Peyer's patch (tissue), 4 donors: Measurements from ENCODE around the gene RGL1. TPM values are rescaled to one million over a fixed set of nuclear protein-coding genes. Genes with fewer than 3 reads are reported as not detected.

Experiments used
- DNase-seq, 3 donors: peaks; one replicate each; pipeline ENCODE4 v3.0.0-alpha.2; 2017 to 2019
- H3K27ac ChIP-seq, 4 donors: fragments of 200-600 bp; sonication (generic); one replicate each; pipeline ENCODE4 v1.5.1; 2016 to 2019
- H3K27me3 ChIP-seq, 2 donors: fragments of 200-600 bp; sonication (generic); one replicate each; pipeline ENCODE4 v1.5.1; 2019
- H3K36me3 ChIP-seq, 3 donors: fragments of 200-600 bp; sonication (generic); one replicate each; pipeline ENCODE4 v1.5.1; 2016 to 2019
- H3K4me1 ChIP-seq, 4 donors: fragments of 200-600 bp; sonication (generic); one replicate each; pipeline ENCODE4 v1.5.1; 2016 to 2019
- H3K4me3 ChIP-seq, 4 donors: fragments of 200-600 bp; sonication (generic); 1 replicate in 3 of 4; 2 replicates in 1 of 4; pipeline ENCODE4 v1.5.1; 2016 to 2019; ENCODE audit warnings: mild to moderate bottlenecking in 1 of 4
- H3K9me3 ChIP-seq, 4 donors: fragments of 200-600 bp; sonication (generic); one replicate each; pipeline ENCODE4 v1.5.1; 2016 to 2019; ENCODE audit warnings: mild to moderate bottlenecking in 1 of 4
- POLR2A ChIP-seq, 2 donors: fragments of 450-650 bp; IDR thresholded peaks; one replicate each; pipeline ENCODE4 v1.5.1; 2017; ENCODE audit warnings: antibody characterized with exemption in 2 of 2, mild to moderate bottlenecking in 2 of 2, moderate library complexity in 2 of 2
- total RNA-seq, 4 donors: library from RNA; depleted of rRNA; stranded (reverse); fragments of >200 nt; gene quantifications; one replicate each; pipeline ENCODE4 v1.1.0, GENCODE V29; 2016
- TF ChIP-seq, protein P1 (sequence below), 6 experiments: fragments of 450-650 bp in 4 of 6; fragments of 200-600 bp in 2 of 6; sonication (generic) in 1 of 6; IDR thresholded peaks; one replicate each; pipeline ENCODE4 v1.5.1; 2017 to 2019; ENCODE audit warnings: antibody characterized with exemption in 6 of 6, mild to moderate bottlenecking in 3 of 6, moderate library complexity in 1 of 6

The RGL1 gene
- total RNA-seq, 4 donors from 2014 or later = 8.9 to 32.2 (median 13.2) TPM

GRCh38 chr1:183859831-183860230 lies 54.9 kb downstream of the RGL1 start:
- Histone ChIP-seq H3K4me1 (no peaks in the 10 kb centered on the region), H3K9me3 (no peaks in the 10 kb centered on the region), H3K27ac (no peak overlapping the region), H3K27me3 (no peaks in the 10 kb centered on the region), H3K4me3 (no peak overlapping the region), H3K36me3 (no peaks in the 10 kb centered on the region)
- no peak for TF ChIP-seq POLR2A (IDR thresholded peaks at IDR 0.05)
- TF ChIP-seq, protein P1, sequence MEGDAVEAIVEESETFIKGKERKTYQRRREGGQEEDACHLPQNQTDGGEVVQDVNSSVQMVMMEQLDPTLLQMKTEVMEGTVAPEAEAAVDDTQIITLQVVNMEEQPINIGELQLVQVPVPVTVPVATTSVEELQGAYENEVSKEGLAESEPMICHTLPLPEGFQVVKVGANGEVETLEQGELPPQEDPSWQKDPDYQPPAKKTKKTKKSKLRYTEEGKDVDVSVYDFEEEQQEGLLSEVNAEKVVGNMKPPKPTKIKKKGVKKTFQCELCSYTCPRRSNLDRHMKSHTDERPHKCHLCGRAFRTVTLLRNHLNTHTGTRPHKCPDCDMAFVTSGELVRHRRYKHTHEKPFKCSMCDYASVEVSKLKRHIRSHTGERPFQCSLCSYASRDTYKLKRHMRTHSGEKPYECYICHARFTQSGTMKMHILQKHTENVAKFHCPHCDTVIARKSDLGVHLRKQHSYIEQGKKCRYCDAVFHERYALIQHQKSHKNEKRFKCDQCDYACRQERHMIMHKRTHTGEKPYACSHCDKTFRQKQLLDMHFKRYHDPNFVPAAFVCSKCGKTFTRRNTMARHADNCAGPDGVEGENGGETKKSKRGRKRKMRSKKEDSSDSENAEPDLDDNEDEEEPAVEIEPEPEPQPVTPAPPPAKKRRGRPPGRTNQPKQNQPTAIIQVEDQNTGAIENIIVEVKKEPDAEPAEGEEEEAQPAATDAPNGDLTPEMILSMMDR (IDR thresholded peaks at IDR 0.05) = no peak
- no peak for DNase-seq

- Histone ChIP-seq H3K36me3 (no peaks in the 10 kb centered on the region), H3K27me3 (no peaks in the 10 kb centered on the region), H3K4me1 (no peaks in the 10 kb centered on the region), H3K4me3 (no peak overlapping the region), H3K9me3 (no peaks in the 10 kb centered on the region), H3K27ac (no peak overlapping the region)
- DNase-seq = no peak
- TF ChIP-seq POLR2A (IDR thresholded peaks at IDR 0.05) = no peak
- TF ChIP-seq, protein P1 (IDR thresholded peaks at IDR 0.05) = no peak
Observed at GRCh38 chr1:183862967-183863366, 58.0 kb downstream of the RGL1 start.

- TF ChIP-seq POLR2A (IDR thresholded peaks at IDR 0.05) = no peak
- TF ChIP-seq, protein P1 (IDR thresholded peaks at IDR 0.05) = no peak
- H3K27ac ChIP-seq = no peak overlapping the region
- H3K4me1 ChIP-seq = no peaks in the 10 kb centered on the region
- no peaks in the 10 kb centered on the region for H3K9me3 ChIP-seq
- DNase-seq = no peak
- H3K36me3 ChIP-seq = no peaks in the 10 kb centered on the region
- no peak overlapping the region for H3K4me3 ChIP-seq
- H3K27me3 ChIP-seq = no peaks in the 10 kb centered on the region
Observed at GRCh38 chr1:183863852-183864251, 58.9 kb downstream of the RGL1 start.

- no peak overlapping the region for H3K27ac ChIP-seq
- TF ChIP-seq, protein P1 (IDR thresholded peaks at IDR 0.05) = no peak
- TF ChIP-seq POLR2A (IDR thresholded peaks at IDR 0.05) = no peak
- no peaks in the 10 kb centered on the region for H3K9me3 ChIP-seq
- H3K27me3 ChIP-seq = no peaks in the 10 kb centered on the region
- H3K36me3 ChIP-seq = no peaks in the 10 kb centered on the region
- no peak overlapping the region for H3K4me3 ChIP-seq
- no peak for DNase-seq
- H3K4me1 ChIP-seq = no peaks in the 10 kb centered on the region
Observed at GRCh38 chr1:183864611-183865010, 59.7 kb downstream of the RGL1 start.

GRCh38 chr1:183869230-183869629 lies 64.3 kb downstream of the RGL1 start:
- peaks cover 0 to 6% (median 0%) of the 10 kb centered on the region in 4 donors for H3K4me1 ChIP-seq
- H3K36me3 ChIP-seq = no peaks in the 10 kb centered on the region
- H3K4me3 ChIP-seq = no peak overlapping the region
- H3K9me3 ChIP-seq = no peaks in the 10 kb centered on the region
- no peaks in the 10 kb centered on the region for H3K27me3 ChIP-seq
- TF ChIP-seq, protein P1 (IDR thresholded peaks at IDR 0.05) = no peak
- TF ChIP-seq POLR2A (IDR thresholded peaks at IDR 0.05) = no peak
- no peak overlapping the region for H3K27ac ChIP-seq
- DNase-seq = no peak

GRCh38 chr1:183869664-183870063 lies 64.7 kb downstream of the RGL1 start:
- no peak for DNase-seq
- H3K4me1 ChIP-seq = peaks cover 0 to 6% (median 0%) of the 10 kb centered on the region in 4 donors
- H3K9me3 ChIP-seq = no peaks in the 10 kb centered on the region
- peak overlapping the region in 2 of 4 donors; percentile 29 to 53 for H3K27ac ChIP-seq
- H3K4me3 ChIP-seq = no peak overlapping the region
- H3K36me3 ChIP-seq = no peaks in the 10 kb centered on the region
- H3K27me3 ChIP-seq = no peaks in the 10 kb centered on the region
- TF ChIP-seq, protein P1 (IDR thresholded peaks at IDR 0.05) = no peak
- TF ChIP-seq POLR2A (IDR thresholded peaks at IDR 0.05) = no peak
